Adipocyte (in vitro differentiated cells): ENCODE results near the gene IFI30.

Source experiments
- DNase-seq: peaks from one replicate; pipeline ENCODE4 v3.0.0-alpha.2; 2015; ENCODE audit warnings: low read depth
- H3K27me3 ChIP-seq: replicated peaks from 2 replicates; pipeline ENCODE4 v1.7.0; 2013; ENCODE audit warnings: mild to moderate bottlenecking, low read length, moderate library complexity; ENCODE audit not compliant: control insufficient read depth, insufficient read depth
- H3K36me3 ChIP-seq: 2 replicates; pipeline ENCODE4 v1.7.0; 2013; ENCODE audit warnings: low read length, mild to moderate bottlenecking, moderate library complexity; ENCODE audit not compliant: control insufficient read depth, insufficient read depth, severe bottlenecking
- H3K4me1 ChIP-seq: 2 replicates; pipeline ENCODE4 v1.7.0; 2013; ENCODE audit warnings: mild to moderate bottlenecking, low read length, moderate library complexity; ENCODE audit not compliant: control insufficient read depth, insufficient read depth
- H3K4me3 ChIP-seq: 2 replicates; pipeline ENCODE4 v1.7.0; 2013; ENCODE audit warnings: mild to moderate bottlenecking, low read length, moderate library complexity
- H3K9ac ChIP-seq: 2 replicates; pipeline ENCODE4 v1.7.0; 2013; ENCODE audit warnings: mild to moderate bottlenecking, low read length, moderate library complexity
- H3K9me3 ChIP-seq: 2 replicates; pipeline ENCODE4 v1.7.0; 2013; ENCODE audit warnings: mild to moderate bottlenecking, low read length, moderate library complexity; ENCODE audit not compliant: control insufficient read depth

The IFI30 gene

DNA sequence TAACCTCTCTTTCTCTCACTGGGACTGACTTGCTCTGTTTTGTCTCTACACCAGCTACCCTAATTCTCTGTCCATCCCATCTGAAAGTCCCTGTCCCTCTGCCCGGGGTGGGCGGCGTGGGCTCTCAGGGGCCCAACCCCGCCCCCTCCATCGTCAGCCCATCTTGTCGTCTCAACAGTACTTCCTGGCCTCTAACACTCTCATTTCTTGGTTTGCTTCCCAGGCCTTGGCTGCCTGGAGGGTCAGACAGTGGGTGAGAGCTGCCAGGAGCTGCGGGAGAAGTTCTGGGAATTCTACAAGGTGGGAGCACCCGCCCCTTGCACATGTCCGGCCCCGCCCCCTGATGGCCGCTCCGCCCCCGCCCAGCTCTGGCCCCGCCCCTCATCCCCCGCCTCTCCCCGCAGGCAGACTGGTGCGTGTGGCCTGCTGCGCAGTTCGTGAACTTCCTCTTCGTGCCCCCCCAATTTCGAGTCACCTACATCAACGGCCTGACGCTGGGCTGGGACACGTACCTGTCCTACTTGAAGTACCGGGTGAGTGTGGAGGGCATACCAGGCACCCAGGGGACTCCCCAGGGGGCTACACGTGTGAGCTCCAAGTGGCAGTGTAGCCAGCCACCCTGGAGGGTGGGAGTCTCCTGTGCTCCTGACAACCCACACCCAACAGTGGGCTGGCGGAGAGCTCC is 21.1 kb downstream of the IFI30 start:
- Histone ChIP-seq H3K9me3 (no peaks in the 10 kb centered on the region), H3K4me1 (peaks cover 10% of the 10 kb centered on the region), H3K27me3 (no peaks in the 10 kb centered on the region), H3K4me3 (peak overlapping the region; percentile 92), H3K36me3 (peaks cover 23% of the 10 kb centered on the region), H3K9ac (peak overlapping the region; percentile 92)
- DNase-seq, result peak; percentile 26

DNA sequence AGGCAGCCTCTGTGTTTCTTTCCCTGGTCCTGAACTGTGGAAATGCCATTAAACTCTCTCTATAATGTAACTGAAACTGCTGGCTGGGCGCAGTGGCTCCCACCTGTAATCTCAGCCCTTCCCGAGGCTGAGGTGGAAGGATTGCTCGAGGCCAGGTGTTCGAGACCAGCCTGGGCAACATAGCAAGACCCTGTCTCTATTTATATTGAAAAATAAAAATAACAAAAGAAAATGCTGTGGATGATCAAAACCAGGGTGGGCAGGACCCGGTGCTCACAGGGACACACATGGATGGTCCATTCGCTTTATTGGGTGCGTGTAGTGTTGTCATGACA is 22.9 kb downstream of the IFI30 start:
- H3K9me3 ChIP-seq, result no peaks in the 10 kb centered on the region
- H3K36me3 ChIP-seq, result peaks cover 23% of the 10 kb centered on the region
- no peaks in the 10 kb centered on the region for H3K27me3 ChIP-seq
- H3K9ac ChIP-seq, result no peak overlapping the region
- H3K4me1 ChIP-seq, result peaks cover 10% of the 10 kb centered on the region
- no peak overlapping the region for H3K4me3 ChIP-seq
- DNase-seq, result no peak

DNA sequence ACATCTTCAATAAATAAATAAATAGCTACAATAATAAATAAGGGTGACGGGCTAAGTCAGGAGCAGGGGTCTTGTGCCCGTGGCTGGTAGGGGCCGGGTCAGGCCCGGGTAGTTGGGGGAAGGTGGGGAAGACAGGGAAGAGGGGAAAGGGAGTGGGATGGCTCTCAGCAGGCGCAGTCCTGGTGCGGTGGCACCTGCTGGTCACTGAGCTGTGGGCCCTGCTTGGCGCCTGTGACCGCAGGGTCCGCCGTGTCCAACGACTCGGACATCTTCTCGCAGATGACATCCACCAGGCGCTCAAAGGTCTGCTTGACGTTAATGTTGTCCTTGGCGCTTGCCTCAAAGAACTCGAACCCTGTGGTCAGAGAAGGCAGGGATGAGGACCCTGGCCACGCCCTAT is 23.7 kb downstream of the IFI30 start:
- Histone ChIP-seq H3K36me3 (peaks cover 23% of the 10 kb centered on the region), H3K4me3 (no peak overlapping the region), H3K4me1 (peaks cover 10% of the 10 kb centered on the region), H3K9ac (no peak overlapping the region), H3K27me3 (no peaks in the 10 kb centered on the region), H3K9me3 (no peaks in the 10 kb centered on the region)
- no peak for DNase-seq

DNA sequence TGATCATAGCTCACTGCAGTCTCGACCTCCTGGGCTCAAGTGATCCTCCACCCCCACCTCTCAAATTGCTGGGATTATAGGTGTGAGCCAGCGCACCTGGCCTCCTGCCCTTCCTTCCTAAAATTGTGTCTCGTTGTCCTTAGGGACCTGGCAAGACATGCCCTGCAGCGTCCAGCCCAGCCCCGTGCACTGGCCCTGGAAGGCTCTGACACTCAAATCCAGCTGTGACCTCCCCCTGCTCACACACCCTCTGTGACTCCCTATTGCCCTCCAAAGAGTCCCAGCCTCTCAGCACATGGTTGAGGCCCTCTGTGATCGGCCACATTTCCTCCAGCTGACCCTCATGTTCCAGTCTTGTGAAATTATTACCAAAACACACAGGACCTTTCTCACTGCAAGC is 24.3 kb downstream of the IFI30 start:
- no peak for DNase-seq
- Histone ChIP-seq H3K36me3 (peaks cover 23% of the 10 kb centered on the region), H3K9ac (no peak overlapping the region), H3K4me1 (peaks cover 14% of the 10 kb centered on the region), H3K4me3 (no peak overlapping the region), H3K27me3 (no peaks in the 10 kb centered on the region), H3K9me3 (no peaks in the 10 kb centered on the region)

DNA sequence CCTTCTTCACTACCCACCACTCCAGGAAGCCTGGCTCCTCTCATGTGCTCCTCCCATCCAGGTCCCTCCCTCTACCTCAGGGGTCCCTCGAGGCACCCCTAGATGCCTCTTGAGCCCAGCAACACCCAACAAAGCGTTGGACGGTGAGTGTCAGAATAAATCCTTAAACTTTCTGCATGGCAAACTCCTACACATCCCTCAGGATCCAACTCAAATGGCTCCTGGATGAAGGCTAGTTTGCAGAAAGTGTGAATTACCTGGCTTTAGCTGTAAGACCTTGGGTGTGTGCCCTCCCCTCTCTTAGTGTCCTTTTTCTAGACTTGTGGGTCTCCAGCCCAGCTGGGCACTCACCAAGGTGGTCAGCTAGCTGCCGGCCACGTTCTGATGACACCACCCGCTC is 24.8 kb downstream of the IFI30 start:
- Histone ChIP-seq H3K4me3 (no peak overlapping the region), H3K4me1 (peaks cover 19% of the 10 kb centered on the region), H3K9me3 (no peaks in the 10 kb centered on the region), H3K9ac (no peak overlapping the region), H3K36me3 (peaks cover 23% of the 10 kb centered on the region), H3K27me3 (no peaks in the 10 kb centered on the region)
- no peak for DNase-seq

DNA sequence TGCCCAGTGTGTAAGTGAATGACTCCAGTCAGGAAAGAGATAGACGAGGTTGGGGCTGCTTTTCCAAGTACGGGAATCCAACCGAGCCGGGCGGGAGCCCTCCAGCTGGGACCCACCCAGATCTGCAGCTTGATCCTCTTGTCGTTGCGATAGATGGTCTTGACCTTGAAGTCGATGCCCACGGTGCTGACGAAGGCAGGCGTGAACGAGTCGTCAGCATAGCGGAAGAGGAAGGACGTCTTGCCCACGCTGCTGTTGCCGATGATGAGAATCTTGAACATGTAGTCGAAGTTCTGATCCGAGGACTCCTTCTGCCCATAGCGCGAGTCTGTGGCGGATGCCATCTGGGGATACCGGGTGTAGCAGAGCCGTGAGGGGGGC is 28.8 kb downstream of the IFI30 start:
- DNase-seq, result no peak
- peaks cover 15% of the 10 kb centered on the region for H3K36me3 ChIP-seq
- no peak overlapping the region for H3K9ac ChIP-seq
- H3K4me3 ChIP-seq, result peak overlapping the region; percentile 84
- no peaks in the 10 kb centered on the region for H3K27me3 ChIP-seq
- peaks cover 22% of the 10 kb centered on the region for H3K4me1 ChIP-seq
- H3K9me3 ChIP-seq, result no peaks in the 10 kb centered on the region

DNA sequence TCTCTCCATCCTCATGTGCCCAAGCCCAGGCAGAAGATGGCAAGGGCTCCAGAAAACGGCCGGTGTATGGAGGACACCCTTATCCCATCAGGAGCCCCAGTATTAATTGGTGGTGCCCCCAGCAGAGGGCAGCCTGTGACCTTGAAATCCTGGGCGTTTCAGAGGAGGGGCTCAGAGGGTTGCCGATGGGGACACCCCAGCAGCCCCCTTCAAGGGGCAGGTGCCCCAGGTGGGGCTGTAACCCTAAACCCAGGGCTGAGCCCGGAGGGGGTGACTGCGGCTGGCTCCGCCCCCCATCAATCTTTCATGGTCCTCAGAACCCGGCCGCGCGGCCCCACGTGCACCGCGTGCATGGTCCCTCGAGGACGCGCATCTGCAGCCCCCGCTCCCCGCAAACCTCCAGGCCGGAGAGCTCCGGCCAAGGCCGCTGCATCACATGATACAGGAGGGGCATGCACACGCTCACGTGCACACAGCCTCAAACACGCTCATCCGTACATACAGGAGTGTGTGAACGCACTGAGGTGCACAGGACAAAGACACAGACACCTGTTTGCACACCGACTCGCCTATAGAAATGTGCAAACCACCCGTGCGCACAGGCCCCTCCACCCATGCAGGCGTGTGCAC is 29.3 kb downstream of the IFI30 start:
- Histone ChIP-seq H3K4me1 (peaks cover 24% of the 10 kb centered on the region), H3K36me3 (peaks cover 9% of the 10 kb centered on the region), H3K4me3 (peak overlapping the region; percentile 84), H3K9me3 (no peaks in the 10 kb centered on the region), H3K9ac (peak overlapping the region; percentile 75), H3K27me3 (no peaks in the 10 kb centered on the region)
- peak; percentile 20 for DNase-seq

DNA sequence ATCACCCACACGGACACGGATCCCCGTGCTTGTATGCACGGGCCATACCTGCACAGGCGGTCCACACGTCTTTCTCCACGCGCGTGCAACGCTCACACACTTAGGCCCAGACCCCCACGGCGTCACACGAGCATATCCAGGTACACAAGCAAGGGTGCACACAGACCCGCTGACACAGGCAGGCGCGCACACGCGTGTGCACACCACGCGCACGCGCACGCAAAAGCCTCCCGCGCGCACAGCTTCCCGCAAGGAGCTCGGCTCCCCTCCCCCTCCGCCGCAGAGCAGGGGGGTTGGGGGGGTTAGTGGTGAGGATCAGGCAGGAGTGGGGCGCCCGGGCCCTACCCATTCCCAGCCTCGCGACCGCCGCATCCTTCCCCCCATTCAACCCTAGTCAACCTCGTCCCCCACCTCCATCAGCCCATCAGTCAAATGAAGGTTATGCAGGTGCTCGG is 29.8 kb downstream of the IFI30 start:
- peak; percentile 39 for DNase-seq

DNA sequence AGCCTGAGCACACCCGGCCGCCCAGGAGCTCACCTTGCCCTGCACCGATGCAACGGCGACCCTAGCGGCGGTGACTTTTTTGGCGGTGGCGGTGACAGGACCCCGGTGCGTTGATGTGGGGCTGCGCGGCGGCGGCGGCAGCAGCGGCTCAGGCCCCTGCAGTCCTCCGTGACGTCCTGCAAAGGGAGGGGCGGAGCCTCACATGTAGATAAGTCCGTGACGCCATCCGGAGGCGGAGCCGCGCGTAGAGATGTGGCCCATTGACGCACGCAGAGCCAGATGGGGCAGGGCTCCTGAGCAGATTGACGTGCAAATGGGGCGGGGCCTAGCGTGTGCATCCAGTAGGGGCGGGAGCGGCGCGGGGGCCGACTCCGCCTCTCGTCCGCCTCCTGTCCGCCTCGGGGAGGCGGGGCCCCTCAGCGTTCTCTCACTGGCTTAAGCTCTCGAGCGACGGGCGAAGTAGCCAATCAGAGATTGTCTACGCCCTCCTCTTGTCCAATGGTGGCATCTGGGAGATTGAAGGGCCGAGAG is 30.3 kb downstream of the IFI30 start, which contains the start of gene RAB3A:
Gene RAB3A (minus strand): TSS at position 180 of the 531 bp plus-strand sequence. CDS start 1,302 bp downstream, outside the sequence.
- Histone ChIP-seq H3K36me3 (no peaks in the 10 kb centered on the region), H3K9ac (peak within 1 kb of the TSS; percentile 91), H3K27me3 (no peaks in the 10 kb centered on the region), H3K4me1 (peaks cover 25% of the 10 kb centered on the region), H3K4me3 (peak within 1 kb of the TSS; percentile 84), H3K9me3 (no peaks in the 10 kb centered on the region)
- peak; percentile 100 for DNase-seq

More for the DNA sequence above, 29.8 kb downstream of the IFI30 start:
- H3K4me1 ChIP-seq, result peaks cover 25% of the 10 kb centered on the region
- H3K9me3 ChIP-seq, result no peaks in the 10 kb centered on the region
- H3K9ac ChIP-seq, result peak overlapping the region; percentile 75
- peak overlapping the region; percentile 84 for H3K4me3 ChIP-seq
- H3K27me3 ChIP-seq, result no peaks in the 10 kb centered on the region
- H3K36me3 ChIP-seq, result peaks cover 4% of the 10 kb centered on the region

DNA sequence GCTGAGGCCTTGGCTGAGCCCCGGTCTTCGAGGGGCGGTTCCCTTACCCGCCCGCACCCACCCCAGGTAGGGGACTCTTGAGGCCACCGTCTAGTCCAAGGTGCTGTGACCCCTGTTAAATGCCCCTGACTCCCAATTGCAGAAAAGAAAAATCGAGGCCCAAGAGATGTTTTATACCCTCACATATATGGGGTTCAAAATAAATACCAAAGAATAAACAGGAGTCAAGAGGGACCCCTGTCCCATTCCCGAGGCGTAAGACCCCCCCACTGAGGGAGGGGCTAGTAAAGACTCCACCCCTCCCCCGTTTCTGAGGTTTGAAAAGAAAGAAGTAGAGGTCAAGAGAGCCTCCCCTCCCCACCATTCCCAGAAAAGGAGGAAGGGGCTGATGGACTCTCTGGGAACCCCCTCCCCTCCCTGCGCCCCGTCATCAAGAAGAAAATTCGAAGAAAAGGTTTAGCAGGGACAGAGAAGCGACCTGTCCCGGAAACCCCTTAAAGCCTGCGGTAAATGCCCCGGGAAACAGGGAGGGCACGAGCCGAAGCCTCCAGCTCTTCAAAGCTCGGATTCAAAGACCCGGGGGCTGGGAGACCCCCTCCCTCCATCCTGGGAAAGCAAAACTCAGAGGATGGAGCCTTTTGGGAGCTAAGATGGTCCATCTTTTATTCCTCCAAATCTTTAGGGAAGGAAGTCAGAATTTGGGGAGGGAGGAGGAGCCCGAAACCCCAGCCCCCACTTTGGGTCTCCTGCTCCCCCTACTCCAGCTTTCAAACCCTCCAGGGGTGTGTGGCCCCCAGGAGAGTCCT is 31.0 kb downstream of the IFI30 start:
- Histone ChIP-seq H3K9ac (peak overlapping the region; percentile 91), H3K4me3 (peak overlapping the region; percentile 83), H3K36me3 (no peaks in the 10 kb centered on the region), H3K4me1 (peaks cover 25% of the 10 kb centered on the region), H3K27me3 (no peaks in the 10 kb centered on the region), H3K9me3 (no peaks in the 10 kb centered on the region)
- peak; percentile 69 for DNase-seq
